Measurements from ENCODE around the gene CAMK2N2. TPM values are rescaled to one million over a fixed set of nuclear protein-coding genes. Genes with fewer than 3 reads are reported as not detected.

Gene CAMK2N2
- total RNA-seq, 4 donors from 2014 or later, result not detected

GRCh38 chr3:184242297-184242685 is 19.1 kb downstream of the CAMK2N2 start:
- Histone ChIP-seq H3K36me3 (peaks cover 0 to 39% (median 0%) of the 10 kb centered on the region in 3 donors), H3K27ac (no peak overlapping the region), H3K4me1 (peaks cover 0 to 17% (median 0%) of the 10 kb centered on the region in 4 donors), H3K9me3 (no peaks in the 10 kb centered on the region), H3K4me3 (no peak overlapping the region), H3K27me3 (no peaks in the 10 kb centered on the region)
- TF ChIP-seq POLR2A (IDR thresholded peaks at IDR 0.05), result no peak
- no peak for TF ChIP-seq CTCF (IDR thresholded peaks at IDR 0.05)
- DNase-seq, result no peak

- H3K9me3 ChIP-seq, result no peaks in the 10 kb centered on the region
- peak in 2 of 3 donors; percentile 73 to 79 for DNase-seq
- H3K4me3 ChIP-seq, result peak overlapping the region in 2 of 4 donors; percentile 40 to 46
- peak overlapping the region in 1 of 4 donors; percentile 43 for H3K27ac ChIP-seq
- no peaks in the 10 kb centered on the region for H3K27me3 ChIP-seq
- H3K4me1 ChIP-seq, result peaks cover 0 to 13% (median 0%) of the 10 kb centered on the region in 4 donors
- peaks cover 0 to 39% (median 0%) of the 10 kb centered on the region in 3 donors for H3K36me3 ChIP-seq
- TF ChIP-seq POLR2A (IDR thresholded peaks at IDR 0.05) (no peak), CTCF (IDR thresholded peaks at IDR 0.05) (peak in 4 of 6 experiments; percentile 33 to 69 (median 61))
Measured at GRCh38 chr3:184241447-184242296, 19.7 kb downstream of the CAMK2N2 start.

- Histone ChIP-seq H3K27me3 (no peaks in the 10 kb centered on the region), H3K4me1 (peaks cover 0 to 13% (median 0%) of the 10 kb centered on the region in 4 donors), H3K36me3 (peaks cover 0 to 39% (median 0%) of the 10 kb centered on the region in 3 donors), H3K9me3 (no peaks in the 10 kb centered on the region), H3K27ac (no peak overlapping the region), H3K4me3 (peak overlapping the region in 2 of 4 donors; percentile 40 to 46)
- TF ChIP-seq POLR2A (IDR thresholded peaks at IDR 0.05) (no peak), CTCF (IDR thresholded peaks at IDR 0.05) (no peak)
- DNase-seq, result no peak
Measured at GRCh38 chr3:184241141-184241446, 20.3 kb downstream of the CAMK2N2 start.

- H3K27ac ChIP-seq, result no peak overlapping the region
- no peaks in the 10 kb centered on the region for H3K9me3 ChIP-seq
- H3K4me1 ChIP-seq, result peaks cover 0 to 13% (median 0%) of the 10 kb centered on the region in 4 donors
- no peak overlapping the region for H3K4me3 ChIP-seq
- TF ChIP-seq CTCF (IDR thresholded peaks at IDR 0.05) (no peak), POLR2A (IDR thresholded peaks at IDR 0.05) (no peak)
- peaks cover 0 to 37% (median 0%) of the 10 kb centered on the region in 3 donors for H3K36me3 ChIP-seq
- no peak for DNase-seq
- no peaks in the 10 kb centered on the region for H3K27me3 ChIP-seq
Measured at GRCh38 chr3:184240384-184241140, 20.8 kb downstream of the CAMK2N2 start.

- Histone ChIP-seq H3K9me3 (no peaks in the 10 kb centered on the region), H3K27ac (no peak overlapping the region), H3K36me3 (peaks cover 0 to 28% (median 0%) of the 10 kb centered on the region in 3 donors), H3K4me3 (no peak overlapping the region), H3K27me3 (no peaks in the 10 kb centered on the region), H3K4me1 (peaks cover 0 to 13% (median 0%) of the 10 kb centered on the region in 4 donors)
- DNase-seq, result no peak
- TF ChIP-seq POLR2A (IDR thresholded peaks at IDR 0.05), result no peak
- TF ChIP-seq CTCF (IDR thresholded peaks at IDR 0.05), result no peak
Measured at GRCh38 chr3:184239708-184240107, 21.6 kb downstream of the CAMK2N2 start.
